ENCODE results near the gene MPHOSPH9. TPM values are rescaled to one million over a fixed set of nuclear protein-coding genes. Genes with fewer than 3 reads are reported as not detected.

The MPHOSPH9 gene
- total RNA-seq, 1 donor = 61.3 TPM

GRCh38 chr12:123167329-123167728 is 65.6 kb downstream of the MPHOSPH9 start:
- no peak for DNase-seq (ENCODE audit: low read depth)
- no peak overlapping the region for H3K4me3 ChIP-seq (ENCODE audit: low read depth, low read length)
- TF ChIP-seq CTCF (IDR thresholded peaks at IDR 0.05; ENCODE audit: insufficient read depth, low read depth, low read length) = no peak

- H3K4me3 ChIP-seq (ENCODE audit: low read depth, low read length) = no peak overlapping the region
- no peak for DNase-seq (ENCODE audit: low read depth)
- no peak for TF ChIP-seq CTCF (IDR thresholded peaks at IDR 0.05; ENCODE audit: insufficient read depth, low read depth, low read length)
Observed at GRCh38 chr12:123165537-123165936, 67.4 kb downstream of the MPHOSPH9 start.

- no peak for TF ChIP-seq CTCF (IDR thresholded peaks at IDR 0.05; ENCODE audit: insufficient read depth, low read depth, low read length)
Observed at GRCh38 chr12:123164710-123165261, 68.2 kb downstream of the MPHOSPH9 start.

GRCh38 chr12:123164222-123164621 is 68.7 kb downstream of the MPHOSPH9 start:
- DNase-seq (ENCODE audit: low read depth) = no peak
- no peak overlapping the region for H3K4me3 ChIP-seq (ENCODE audit: low read depth, low read length)
- no peak for TF ChIP-seq CTCF (IDR thresholded peaks at IDR 0.05; ENCODE audit: insufficient read depth, low read depth, low read length)

More at GRCh38 chr12:123164710-123165261, 68.2 kb downstream of the MPHOSPH9 start:
- H3K4me3 ChIP-seq (ENCODE audit: low read depth, low read length) = no peak overlapping the region
- no peak for DNase-seq (ENCODE audit: low read depth)

GRCh38 chr12:123163227-123163626 is 69.7 kb downstream of the MPHOSPH9 start:
- no peak overlapping the region for H3K4me3 ChIP-seq (ENCODE audit: low read depth, low read length)
- DNase-seq (ENCODE audit: low read depth) = no peak
- no peak for TF ChIP-seq CTCF (IDR thresholded peaks at IDR 0.05; ENCODE audit: insufficient read depth, low read depth, low read length)

GRCh38 chr12:123160801-123161487 is 72.0 kb downstream of the MPHOSPH9 start:
- TF ChIP-seq CTCF (IDR thresholded peaks at IDR 0.05; ENCODE audit: insufficient read depth, low read depth, low read length) = no peak
- no peak overlapping the region for H3K4me3 ChIP-seq (ENCODE audit: low read depth, low read length)
- no peak for DNase-seq (ENCODE audit: low read depth)
